OCI-LY1 (cell line): Measurements from ENCODE around the gene MOB3A.

ENCODE experiments used
- H2AFZ ChIP-seq: fragments of 200-600 bp; sonication (generic), shearing (Covaris generic); 2 replicates; pipeline ENCODE4 v1.6.0; 2014; ENCODE audit warnings: antibody characterized with exemption, mild to moderate bottlenecking, low read length
- H3F3A ChIP-seq: fragments of 200-600 bp; sonication (generic), shearing (Covaris generic); 2 replicates; pipeline ENCODE4 v1.6.0; 2014; ENCODE audit warnings: mild to moderate bottlenecking, antibody characterized with exemption, low read length, moderate library complexity; ENCODE audit not compliant: insufficient read depth
- H3K27ac ChIP-seq: fragments of 200-600 bp; sonication (generic); 2 replicates; pipeline ENCODE4 v1.5.1; 2014; ENCODE audit warnings: low read length, mixed run types, mild to moderate bottlenecking, low read depth; ENCODE audit not compliant: poor library complexity, severe bottlenecking
- H3K27me3 ChIP-seq: fragments of 200-600 bp; sonication (generic); 2 replicates; pipeline ENCODE4 v1.6.0; 2014; ENCODE audit warnings: antibody characterized with exemption, mild to moderate bottlenecking, low read length, moderate library complexity; ENCODE audit not compliant: insufficient read depth
- H3K36me3 ChIP-seq: fragments of 200-600 bp; sonication (generic); 2 replicates; pipeline ENCODE4 v1.6.1; 2014; ENCODE audit warnings: mild to moderate bottlenecking, antibody characterized with exemption, low read length, moderate library complexity, mixed read lengths; ENCODE audit not compliant: insufficient read depth
- H3K4me1 ChIP-seq: fragments of 200-600 bp; sonication (generic); 2 replicates; pipeline ENCODE4 v1.5.1; 2014; ENCODE audit warnings: mild to moderate bottlenecking, low read length, moderate library complexity; ENCODE audit not compliant: insufficient read depth, severe bottlenecking
- H3K4me2 ChIP-seq: fragments of 200-600 bp; sonication (generic), shearing (Covaris generic); 2 replicates; pipeline ENCODE4 v1.6.1; 2014; ENCODE audit warnings: low read length
- H3K4me3 ChIP-seq: fragments of 200-600 bp; sonication (generic); 2 replicates; pipeline ENCODE4 v1.5.1; 2014; ENCODE audit warnings: low read length, low read depth, mild to moderate bottlenecking, mixed read lengths; ENCODE audit not compliant: poor library complexity, severe bottlenecking
- H3K79me2 ChIP-seq: fragments of 200-600 bp; shearing (Covaris generic); 2 replicates; pipeline ENCODE4 v1.6.1; 2016; ENCODE audit warnings: mixed run types, low read length, mixed read lengths; ENCODE audit not compliant: insufficient read depth
- H3K9ac ChIP-seq: fragments of 200-600 bp; sonication (generic), shearing (Covaris generic); 2 replicates; pipeline ENCODE4 v1.6.1; 2014; ENCODE audit warnings: mild to moderate bottlenecking, low read length, mixed read lengths
- H3K9me2 ChIP-seq: fragments of 200-600 bp; sonication (generic), shearing (Covaris generic); 2 replicates; pipeline ENCODE4 v1.6.1; 2014; ENCODE audit warnings: low read depth, mild to moderate bottlenecking, low read length, mixed read lengths
- H3K9me3 ChIP-seq: fragments of 200-600 bp; shearing (Covaris generic); 2 replicates; pipeline ENCODE4 v1.6.1; 2014; ENCODE audit warnings: low read length, mixed read lengths
- H4K20me1 ChIP-seq: fragments of 200-600 bp; sonication (generic), shearing (Covaris generic); 2 replicates; pipeline ENCODE4 v1.6.0; 2016; ENCODE audit warnings: mild to moderate bottlenecking, low read length; ENCODE audit not compliant: insufficient read depth
- CTCF ChIP-seq: fragments of 200-600 bp; sonication (generic), shearing (Covaris generic); IDR thresholded peaks from 2 replicates; pipeline ENCODE4 v1.5.1; 2017; ENCODE audit warnings: mild to moderate bottlenecking, antibody characterized with exemption, low read length, moderate library complexity, mixed read lengths
- EZH2 ChIP-seq: fragments of 200-600 bp; sonication (generic), shearing (Covaris generic); IDR thresholded peaks from 2 replicates; pipeline ENCODE4 v1.8.0; 2017; ENCODE audit warnings: borderline replicate concordance, mixed run types, mild to moderate bottlenecking, antibody characterized with exemption, low read length, moderate library complexity, mixed read lengths

MOB3A gene

GRCh38 chr19:2084993-2085720 lies 11.0 kb downstream of the MOB3A start:
- peaks cover 5% of the 10 kb centered on the region; the same call in 1 of the 2 replicates for H3F3A ChIP-seq
- TF ChIP-seq EZH2 (no peak), CTCF (no peak)
- no peaks in the 10 kb centered on the region for H4K20me1 ChIP-seq
- H3K4me1 ChIP-seq, result peaks cover 91% of the 10 kb centered on the region
- peaks cover 5% of the 10 kb centered on the region; the same call in 1 of the 2 replicates for H3K79me2 ChIP-seq
- no peaks in the 10 kb centered on the region for H3K27me3 ChIP-seq
- H3K4me3 ChIP-seq, result peak overlapping the region; percentile 66
- H3K4me2 ChIP-seq, result peak overlapping the region; percentile 73
- peak overlapping the region; percentile 98 for H3K27ac ChIP-seq
- peaks cover 6% of the 10 kb centered on the region; the same call in 1 of the 2 replicates for H3K36me3 ChIP-seq
- no peak overlapping the region for H2AFZ ChIP-seq
- no peaks in the 10 kb centered on the region for H3K9me2 ChIP-seq
- H3K9me3 ChIP-seq, result no peaks in the 10 kb centered on the region
- H3K9ac ChIP-seq, result peak overlapping the region; percentile 90

- no peaks in the 10 kb centered on the region for H4K20me1 ChIP-seq
- no peaks in the 10 kb centered on the region for H3K9me2 ChIP-seq
- H3K9me3 ChIP-seq, result no peaks in the 10 kb centered on the region
- H3K4me1 ChIP-seq, result peaks cover 84% of the 10 kb centered on the region
- TF ChIP-seq EZH2 (no peak), CTCF (no peak)
- peak overlapping the region; percentile 73 for H3K4me2 ChIP-seq
- peak overlapping the region; percentile 66 for H3K4me3 ChIP-seq
- H3K9ac ChIP-seq, result peak overlapping the region; percentile 90
- H3K36me3 ChIP-seq, result peaks cover 24% of the 10 kb centered on the region; the same call in 1 of the 2 replicates
- H3K27ac ChIP-seq, result peak overlapping the region; percentile 98
- no peaks in the 10 kb centered on the region for H3K27me3 ChIP-seq
- peaks cover 5% of the 10 kb centered on the region; the same call in 1 of the 2 replicates for H3F3A ChIP-seq
- peaks cover 5% of the 10 kb centered on the region; the same call in 1 of the 2 replicates for H3K79me2 ChIP-seq
- no peak overlapping the region for H2AFZ ChIP-seq
These were observed 12.8 kb downstream of the MOB3A start for GRCh38 chr19:2083174-2083854.

- no peaks in the 10 kb centered on the region for H4K20me1 ChIP-seq
- H3F3A ChIP-seq, result peaks cover 4% of the 10 kb centered on the region; the same call in 1 of the 2 replicates
- H3K9ac ChIP-seq, result peak overlapping the region; percentile 90; the same call in 1 of the 2 replicates
- H3K27me3 ChIP-seq, result no peaks in the 10 kb centered on the region
- H3K4me3 ChIP-seq, result peak overlapping the region; percentile 66
- peak overlapping the region; percentile 98 for H3K27ac ChIP-seq
- no peak for TF ChIP-seq EZH2
- TF ChIP-seq CTCF, result no peak
- no peaks in the 10 kb centered on the region for H3K9me3 ChIP-seq
- peak overlapping the region; percentile 73 for H3K4me2 ChIP-seq
- peaks cover 81% of the 10 kb centered on the region for H3K4me1 ChIP-seq
- peaks cover 5% of the 10 kb centered on the region; the same call in 1 of the 2 replicates for H3K79me2 ChIP-seq
- H3K9me2 ChIP-seq, result no peaks in the 10 kb centered on the region
- no peak overlapping the region for H2AFZ ChIP-seq
- H3K36me3 ChIP-seq, result peaks cover 36% of the 10 kb centered on the region
These were observed 14.0 kb downstream of the MOB3A start for GRCh38 chr19:2081873-2082810.
